SK-N-MC (cell line): ENCODE data around the gene PALD1.

Experiments used
- DNase-seq: peaks from one replicate; pipeline ENCODE4 v3.0.0-alpha.2; 2011; ENCODE audit warnings: low read depth, low spot score
- H3K27ac ChIP-seq: fragments of 200-600 bp; sonication (generic); 2 replicates; pipeline ENCODE4 v1.5.1; 2016; ENCODE audit warnings: mixed run types
- H3K36me3 ChIP-seq: fragments of 200-600 bp; sonication (generic); 2 replicates; pipeline ENCODE4 v1.6.1; 2017; ENCODE audit warnings: antibody characterized with exemption, low read length, mixed read lengths; ENCODE audit not compliant: insufficient read depth
- H3K4me3 ChIP-seq: fragments of 200-600 bp; sonication (generic); 2 replicates; pipeline ENCODE4 v1.5.1; 2016
- H3K9ac ChIP-seq: fragments of 200-600 bp; sonication (generic); 2 replicates; pipeline ENCODE4 v1.8.0; 2017; ENCODE audit warnings: mixed run types, mixed read lengths; ENCODE audit not compliant: insufficient read length
- H3K9me3 ChIP-seq: fragments of 200-600 bp; sonication (generic); 2 replicates; pipeline ENCODE4 v1.6.1; 2017; ENCODE audit warnings: low read depth, mild to moderate bottlenecking, antibody characterized with exemption, low read length, moderate library complexity, mixed read lengths
- EZH2 ChIP-seq: fragments of 200-600 bp; sonication (generic); IDR thresholded peaks from one replicate; pipeline ENCODE4 v1.6.1; 2017; ENCODE audit warnings: antibody characterized with exemption
- FOXP2 ChIP-seq: optimal IDR thresholded peaks from 2 replicates; pipeline ENCODE3; 2011; ENCODE audit warnings: mild to moderate bottlenecking, moderate library complexity; ENCODE audit not compliant: insufficient read depth; ENCODE audit errors: extremely low read length, control extremely low read depth
- POLR2AphosphoS5 ChIP-seq: IDR thresholded peaks from 2 replicates; pipeline ENCODE4 v1.6.1; 2012; ENCODE audit warnings: mild to moderate bottlenecking, low read depth, low read length, borderline replicate concordance

PALD1 gene

DNA sequence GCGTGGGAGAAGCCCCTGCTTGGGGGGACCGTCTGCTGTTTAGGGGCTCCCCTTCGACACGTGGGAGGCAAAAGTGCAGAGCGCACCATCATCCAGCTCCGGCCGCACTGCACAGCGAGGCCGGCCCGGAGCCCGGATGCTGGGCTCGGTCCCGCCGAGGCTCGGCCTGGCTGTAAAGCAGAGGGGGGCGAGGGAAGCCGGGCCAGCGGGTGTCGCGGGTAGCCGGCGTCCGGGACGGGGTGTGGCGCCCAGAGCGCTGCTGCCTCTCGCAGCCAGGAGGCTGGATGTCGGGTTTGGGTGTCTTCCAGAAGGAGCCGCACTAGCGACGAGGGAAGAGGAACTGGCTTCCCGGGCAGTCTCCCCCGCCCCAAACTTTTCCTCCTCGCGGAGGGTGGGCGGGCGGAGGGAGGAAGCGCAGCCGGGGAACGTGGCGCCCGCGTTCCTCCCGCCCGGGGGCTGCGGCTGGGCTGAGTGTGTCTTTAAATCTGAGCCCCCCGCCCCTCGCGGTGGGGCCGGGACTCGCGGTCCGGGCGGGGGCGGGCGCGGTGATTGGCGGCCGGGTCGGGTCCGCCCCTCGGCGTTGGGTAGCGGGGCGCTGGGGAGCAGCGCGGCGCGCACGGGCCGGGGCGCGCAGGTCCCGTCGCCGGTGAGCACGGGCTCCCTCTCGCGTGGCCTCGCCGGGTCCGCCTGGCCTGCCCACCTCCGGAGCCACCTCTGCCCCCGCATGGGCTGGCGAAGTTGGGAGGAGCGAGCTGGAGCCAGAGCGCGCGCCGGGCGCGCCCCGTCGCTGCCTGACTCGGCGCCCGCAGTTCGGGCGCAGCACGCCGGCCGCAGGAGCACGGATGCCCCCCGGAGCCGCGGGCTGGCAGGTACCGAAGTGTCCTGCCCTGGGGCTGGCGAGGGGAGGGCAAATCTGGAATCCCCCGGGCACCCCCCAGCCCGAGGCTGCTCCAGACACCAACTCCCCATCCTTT is at the start of gene PALD1:
PALD1 (plus strand) TSS at position 577 of the 974 bp plus-strand sequence. CDS start 47,185 bp downstream, outside the sequence.
- no peak for DNase-seq

DNA sequence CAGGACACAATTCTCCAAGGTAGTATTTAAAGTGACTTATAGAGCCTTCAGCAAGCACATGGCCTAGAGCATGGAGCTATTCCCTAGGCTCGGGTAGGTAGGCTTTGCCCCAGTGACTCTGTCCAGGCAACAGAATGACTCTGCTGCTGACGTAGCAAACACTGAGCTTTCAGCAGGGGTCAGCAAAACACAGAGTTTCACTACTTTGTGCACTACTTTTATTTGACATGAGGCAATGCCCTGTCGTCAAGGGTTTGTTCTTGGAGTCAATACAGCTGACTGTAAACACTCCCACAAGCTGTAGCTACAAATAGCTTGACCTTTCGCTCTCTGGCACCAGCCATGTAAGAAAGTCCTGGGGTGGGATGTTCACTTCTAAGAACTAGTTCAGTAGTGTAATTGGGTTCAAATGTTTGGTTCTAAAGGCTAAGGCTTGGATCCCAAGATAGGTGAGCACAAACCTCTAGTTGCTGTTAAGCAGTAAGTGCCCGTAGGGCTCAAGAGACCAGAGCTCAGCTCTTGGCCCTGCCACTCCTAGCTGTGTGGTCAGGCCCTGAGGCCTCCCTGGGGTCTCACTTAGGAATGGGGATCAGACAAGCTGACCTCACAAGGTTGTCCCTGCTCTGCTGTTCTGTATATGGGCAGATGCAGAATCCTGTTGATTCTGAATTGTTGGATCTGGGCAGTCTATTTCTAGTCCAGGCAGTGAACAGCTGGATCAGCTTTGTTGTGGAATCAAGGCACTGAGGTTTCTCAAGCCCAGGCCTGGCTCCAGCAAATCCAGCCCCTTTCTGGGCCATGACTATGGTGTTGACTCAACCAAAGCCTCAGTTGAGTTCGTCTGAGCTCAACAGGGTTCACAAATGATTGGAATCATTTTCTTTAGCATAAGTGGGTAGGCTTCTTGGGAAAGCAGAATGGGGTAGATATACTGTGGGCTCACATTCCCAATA is 47.8 kb upstream of the PALD1 start:
- Histone ChIP-seq H3K9me3 (no peaks in the 10 kb centered on the region), H3K4me3 (no peak overlapping the region), H3K36me3 (peaks cover 13% of the 10 kb centered on the region; the same call in 1 of the 2 replicates), H3K9ac (no peak overlapping the region), H3K27ac (no peak overlapping the region)
- no peak for DNase-seq
- TF ChIP-seq POLR2AphosphoS5 (no peak; the same call in 1 of the 2 replicates), FOXP2 (no peak), EZH2 (no peak)

More for the DNA sequence above, at the start of gene PALD1:
- Histone ChIP-seq H3K27ac (no peak within 1 kb of the TSS), H3K36me3 (no peaks in the 10 kb centered on the region), H3K9me3 (no peaks in the 10 kb centered on the region), H3K4me3 (peak within 1 kb of the TSS; percentile 79), H3K9ac (peak within 1 kb of the TSS; percentile 62)
- no peak for TF ChIP-seq FOXP2
- TF ChIP-seq EZH2, result no peak
- peak; percentile 16; the same call in 1 of the 2 replicates for TF ChIP-seq POLR2AphosphoS5

DNA sequence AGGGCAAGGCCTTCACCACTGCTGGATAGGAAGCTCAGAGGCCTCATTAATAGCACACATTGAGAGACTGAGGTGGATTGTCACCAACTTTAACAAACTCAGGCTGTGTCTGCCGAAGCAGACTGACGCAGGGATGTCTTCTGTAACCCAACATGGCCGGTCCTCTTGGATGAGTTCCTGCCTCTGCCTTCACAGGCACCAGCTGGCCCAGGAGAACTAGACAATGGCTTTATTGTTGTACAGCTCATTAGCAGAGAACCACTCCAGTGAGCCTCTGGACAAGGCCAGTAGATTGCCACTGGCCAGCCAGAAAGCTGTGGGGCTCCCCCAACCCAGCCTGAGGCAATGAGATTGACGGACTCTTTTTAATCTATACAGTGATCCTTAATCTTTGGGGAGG is 46.5 kb upstream of the PALD1 start:
- Histone ChIP-seq H3K27ac (no peak overlapping the region), H3K9ac (no peak overlapping the region), H3K9me3 (no peaks in the 10 kb centered on the region), H3K4me3 (no peak overlapping the region), H3K36me3 (peaks cover 8% of the 10 kb centered on the region; the same call in 1 of the 2 replicates)
- DNase-seq, result no peak
- TF ChIP-seq EZH2, result no peak

DNA sequence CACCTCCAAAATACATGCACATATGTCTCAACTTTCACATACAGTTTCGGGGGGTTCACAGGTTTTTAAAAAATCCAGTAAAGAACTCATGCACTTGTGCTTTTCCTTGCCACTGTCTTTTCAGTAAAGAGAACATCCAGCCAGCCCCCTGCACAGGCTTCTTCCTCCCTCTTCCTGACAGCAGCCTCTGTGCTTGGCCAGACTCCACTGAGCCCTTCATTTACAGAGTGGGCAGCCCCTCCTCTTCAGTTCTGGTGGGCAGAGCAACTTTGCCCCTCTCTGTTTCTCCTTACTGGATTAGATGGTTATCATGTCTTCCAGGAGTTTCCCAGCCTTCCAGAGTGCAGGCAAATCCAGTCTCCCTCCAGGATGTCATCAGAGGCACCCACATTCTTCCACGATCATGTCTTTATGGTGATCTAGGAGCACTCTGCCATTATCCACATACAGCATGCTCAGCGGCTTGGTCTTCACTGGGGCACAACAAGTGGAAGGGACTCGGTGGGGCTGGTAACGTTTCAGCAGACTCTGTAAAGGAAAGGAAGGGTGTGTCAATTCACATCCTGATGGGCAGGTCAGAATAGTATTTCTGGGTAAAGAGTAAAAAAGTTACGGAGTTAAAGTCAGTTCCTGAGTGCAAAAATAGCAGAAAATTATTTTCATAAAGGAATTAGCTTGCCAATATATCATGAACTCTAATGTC is 45.9 kb upstream of the PALD1 start:
- no peak for TF ChIP-seq FOXP2
- no peak for TF ChIP-seq EZH2
- TF ChIP-seq POLR2AphosphoS5, result no peak
- Histone ChIP-seq H3K27ac (no peak overlapping the region), H3K9ac (no peak overlapping the region), H3K9me3 (no peaks in the 10 kb centered on the region), H3K36me3 (peaks cover 2% of the 10 kb centered on the region; the same call in 1 of the 2 replicates), H3K4me3 (no peak overlapping the region)
- no peak for DNase-seq

DNA sequence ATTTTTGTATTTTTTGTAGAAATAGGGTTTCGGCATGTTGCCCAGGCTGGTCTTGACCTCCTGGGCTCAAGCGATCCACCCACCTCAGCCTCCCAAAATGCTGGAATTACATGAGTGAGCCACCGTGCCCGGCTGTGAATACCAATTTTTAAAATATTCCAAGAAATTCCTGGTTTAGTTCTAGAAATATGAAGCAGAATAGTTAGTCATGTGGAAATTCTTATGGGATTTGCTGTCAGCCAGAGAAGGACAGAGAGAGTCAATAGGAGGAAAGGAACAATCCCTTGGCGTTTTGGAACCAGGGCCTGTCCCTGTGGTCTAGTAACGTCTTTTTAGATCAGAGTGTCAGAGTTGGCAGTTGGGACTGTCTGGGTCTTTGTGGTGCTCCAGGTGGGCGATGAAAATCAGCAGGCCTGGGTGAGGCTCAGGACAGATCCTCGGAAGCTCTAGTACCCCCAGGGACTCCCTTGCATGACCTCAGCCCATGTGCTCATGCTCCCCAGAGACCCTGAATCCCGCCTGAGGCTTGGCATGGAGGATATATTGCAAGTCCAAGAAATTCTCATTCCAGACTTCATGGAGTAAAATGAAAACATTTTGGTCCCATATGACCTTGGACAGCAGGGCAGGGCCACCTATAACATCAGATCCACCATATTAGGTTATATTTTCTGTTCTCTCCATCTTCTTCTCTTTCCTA is 44.8 kb upstream of the PALD1 start:
- no peak for DNase-seq
- TF ChIP-seq EZH2, result no peak
- TF ChIP-seq POLR2AphosphoS5, result no peak
- no peak for TF ChIP-seq FOXP2
- no peaks in the 10 kb centered on the region for H3K9me3 ChIP-seq
- no peak overlapping the region for H3K4me3 ChIP-seq
- H3K9ac ChIP-seq, result no peak overlapping the region
- no peak overlapping the region for H3K27ac ChIP-seq
- no peaks in the 10 kb centered on the region; the same call in 1 of the 2 replicates for H3K36me3 ChIP-seq

DNA sequence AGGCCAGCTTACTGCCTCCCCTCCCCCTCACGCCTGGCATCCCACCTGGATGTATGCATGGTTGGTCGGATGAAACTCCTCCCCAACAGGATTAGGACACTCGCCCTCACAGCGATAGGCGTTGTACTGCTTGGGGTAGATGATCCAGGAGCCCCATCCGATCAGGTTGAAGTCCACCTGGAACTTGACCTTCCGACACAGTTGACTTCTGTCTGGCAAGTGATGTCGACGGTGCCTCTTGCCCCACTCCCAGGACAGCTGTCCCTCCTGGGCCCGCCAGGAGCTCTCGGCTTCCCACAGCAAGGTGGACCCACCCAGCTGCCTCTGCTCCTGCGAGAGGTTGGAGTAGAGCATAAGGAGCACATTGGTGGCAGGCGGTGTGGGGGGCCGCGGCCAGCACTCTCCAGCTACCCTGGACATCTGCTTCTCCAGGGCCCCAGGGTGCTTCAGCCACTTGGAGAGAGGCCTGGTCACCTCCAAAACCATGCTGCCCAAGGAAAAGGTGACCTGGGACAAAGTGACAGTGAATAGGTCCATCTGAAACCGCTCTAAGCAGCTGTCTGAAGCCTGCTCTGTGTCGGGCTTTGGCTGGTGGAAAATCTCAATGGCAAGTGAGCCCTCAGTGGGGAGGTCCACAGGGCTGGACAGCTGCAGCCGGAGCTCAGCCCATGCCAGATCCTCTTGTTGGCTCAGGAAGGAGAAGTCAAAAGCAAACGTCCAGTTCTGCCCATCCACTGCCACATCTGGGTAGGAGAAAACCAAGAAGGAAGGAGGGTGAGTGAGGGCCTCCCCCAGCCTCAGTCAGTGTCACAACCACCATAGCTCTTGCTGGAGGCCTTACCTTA is 43.1 kb upstream of the PALD1 start:
- Histone ChIP-seq H3K9me3 (no peaks in the 10 kb centered on the region), H3K4me3 (no peak overlapping the region), H3K27ac (no peak overlapping the region), H3K9ac (no peak overlapping the region), H3K36me3 (no peaks in the 10 kb centered on the region)
- TF ChIP-seq POLR2AphosphoS5 (no peak), FOXP2 (no peak), EZH2 (no peak)
- no peak for DNase-seq

DNA sequence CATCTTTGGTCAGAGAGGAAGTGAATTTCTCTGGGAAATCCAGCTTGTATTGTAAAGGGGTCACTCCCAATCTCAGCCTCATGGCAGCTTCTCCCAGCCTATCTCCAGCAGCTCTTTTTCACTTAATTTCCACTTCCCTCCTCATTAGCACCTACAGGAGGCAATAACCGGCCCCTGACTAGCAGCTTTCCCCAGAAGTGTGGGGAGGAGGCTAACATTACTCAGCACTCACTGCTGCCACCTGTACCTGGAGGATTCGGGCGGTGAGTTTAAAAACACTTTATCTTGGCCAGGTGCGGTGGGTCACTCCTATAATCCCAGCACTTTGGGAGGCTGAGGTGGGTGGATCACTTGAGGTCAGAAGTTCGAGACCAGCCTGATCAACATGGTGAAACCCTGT is 40.8 kb upstream of the PALD1 start:
- no peaks in the 10 kb centered on the region for H3K9me3 ChIP-seq
- no peaks in the 10 kb centered on the region for H3K36me3 ChIP-seq
- no peak overlapping the region for H3K4me3 ChIP-seq
- DNase-seq, result no peak
- no peak overlapping the region for H3K9ac ChIP-seq
- H3K27ac ChIP-seq, result no peak overlapping the region
- TF ChIP-seq EZH2, result no peak
- no peak for TF ChIP-seq FOXP2
- no peak for TF ChIP-seq POLR2AphosphoS5
